NCI-H187 (cell line): ENCODE measurements around the gene ACTL7A.
"Not testable (repeated sequence)": the region's sequence is repeated elsewhere in the genome, so short reads cannot be mapped to it uniquely, and the experiment has no call there.

ENCODE experiments used
- DNase-seq, 2 experiments: peaks; one replicate each; lab custom pipeline; 2025; lab: John Stamatoyannopoulos, UW

The ACTL7A gene

DNA sequence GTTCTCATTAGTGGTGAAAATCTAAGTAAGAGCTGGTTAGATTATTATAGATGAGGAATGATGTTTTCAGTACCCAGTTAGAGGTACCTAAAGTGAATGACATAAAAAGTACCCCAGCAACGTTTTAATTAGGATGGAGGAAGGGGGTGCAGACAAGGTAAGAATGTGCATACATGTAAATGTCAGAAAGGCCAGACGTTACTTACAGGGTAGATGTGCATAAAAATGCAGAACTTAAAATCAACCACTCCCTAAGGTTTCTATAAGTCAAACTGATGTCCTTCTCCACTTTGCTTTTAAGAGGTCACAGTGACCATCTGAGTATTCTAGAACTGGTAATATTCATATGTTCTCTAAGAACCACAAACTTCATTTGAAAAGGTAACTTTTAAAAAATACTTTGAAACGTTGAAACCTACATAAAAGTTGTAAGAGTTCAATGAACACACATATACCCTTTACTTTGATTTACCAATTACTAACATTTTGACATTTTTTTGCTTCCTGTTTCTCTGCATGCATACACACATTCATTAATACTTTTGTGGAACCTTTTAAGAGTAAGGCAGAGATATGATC is 18.8 kb downstream of the ACTL7A start:
- DNase-seq: no peak

DNA sequence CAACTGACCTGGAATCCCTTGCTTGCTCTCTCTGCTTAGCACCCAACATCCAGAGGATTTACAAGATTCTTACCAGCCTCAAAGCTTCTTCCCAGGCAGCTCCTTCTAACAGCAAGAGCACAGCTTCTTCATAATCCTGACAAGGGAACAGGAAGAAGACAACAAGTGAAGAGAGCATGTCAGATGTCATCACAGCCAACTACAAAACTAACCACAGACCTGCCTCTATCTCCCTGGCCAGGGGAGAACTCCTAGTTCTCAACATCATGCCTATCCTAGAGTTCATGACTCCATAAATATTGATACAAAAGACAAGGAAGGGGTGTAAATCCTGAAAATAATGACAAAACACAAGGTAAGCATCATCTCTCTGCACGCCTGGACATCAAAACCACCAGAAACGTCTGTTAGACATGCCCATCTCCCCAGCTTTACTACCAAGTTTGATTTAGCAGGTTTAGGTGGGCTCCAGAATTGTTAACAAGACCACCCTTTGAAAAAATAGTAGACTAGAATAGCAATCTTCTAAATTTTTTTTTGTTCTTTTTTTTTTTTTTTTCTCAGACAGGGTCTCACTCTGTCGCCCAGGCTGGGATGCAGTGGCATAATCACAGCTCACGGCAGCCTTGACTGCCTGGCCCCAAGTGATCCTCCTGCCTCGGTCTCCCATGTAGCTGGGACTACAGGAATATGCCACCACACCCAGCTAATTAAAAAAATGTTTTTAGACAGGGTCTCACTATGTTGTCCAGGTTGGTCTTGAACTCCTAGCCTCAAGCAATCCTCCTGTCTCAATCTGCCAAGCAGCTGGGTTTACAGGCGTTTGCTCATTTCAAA is 20.2 kb downstream of the ACTL7A start:
- no peak for DNase-seq

DNA sequence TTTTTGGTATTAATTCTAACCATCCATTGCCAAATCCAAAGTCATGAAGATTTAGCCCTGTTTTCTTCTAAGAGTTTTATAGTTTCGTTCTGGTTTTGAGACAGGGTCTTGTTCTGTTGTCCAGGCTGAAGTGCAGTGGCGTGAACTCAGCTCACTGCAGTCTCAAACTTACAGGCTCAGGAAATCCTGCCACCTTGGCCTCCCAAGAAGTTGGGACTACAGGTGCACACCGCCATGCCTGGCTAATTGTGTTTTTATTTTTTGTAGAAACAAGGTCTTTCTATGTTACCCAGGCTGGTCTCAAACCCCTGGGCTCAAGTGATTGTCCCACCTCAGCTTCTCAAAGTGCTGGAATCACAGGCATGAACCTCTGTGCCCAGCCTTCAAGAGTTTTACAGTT is 21.0 kb downstream of the ACTL7A start:
- DNase-seq: no peak

DNA sequence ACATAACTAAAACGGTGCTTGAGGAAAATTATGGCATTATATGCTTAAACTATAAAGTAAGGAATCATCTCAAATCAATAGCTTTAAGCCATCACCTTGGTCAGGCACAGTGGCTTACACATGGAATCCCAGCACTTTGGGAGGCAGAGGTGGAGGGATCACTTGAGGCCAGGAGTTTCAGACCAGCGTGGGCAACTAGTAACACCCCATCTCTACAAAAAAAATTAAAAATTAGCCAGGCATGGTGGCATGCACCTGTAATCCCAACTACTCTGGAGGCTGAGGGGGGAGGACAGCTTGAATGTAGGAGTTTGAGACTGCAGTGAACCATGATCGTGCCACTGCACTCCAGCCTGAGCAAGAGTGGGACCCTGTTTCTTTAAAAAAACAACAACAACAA is 22.6 kb downstream of the ACTL7A start:
- no peak for DNase-seq

DNA sequence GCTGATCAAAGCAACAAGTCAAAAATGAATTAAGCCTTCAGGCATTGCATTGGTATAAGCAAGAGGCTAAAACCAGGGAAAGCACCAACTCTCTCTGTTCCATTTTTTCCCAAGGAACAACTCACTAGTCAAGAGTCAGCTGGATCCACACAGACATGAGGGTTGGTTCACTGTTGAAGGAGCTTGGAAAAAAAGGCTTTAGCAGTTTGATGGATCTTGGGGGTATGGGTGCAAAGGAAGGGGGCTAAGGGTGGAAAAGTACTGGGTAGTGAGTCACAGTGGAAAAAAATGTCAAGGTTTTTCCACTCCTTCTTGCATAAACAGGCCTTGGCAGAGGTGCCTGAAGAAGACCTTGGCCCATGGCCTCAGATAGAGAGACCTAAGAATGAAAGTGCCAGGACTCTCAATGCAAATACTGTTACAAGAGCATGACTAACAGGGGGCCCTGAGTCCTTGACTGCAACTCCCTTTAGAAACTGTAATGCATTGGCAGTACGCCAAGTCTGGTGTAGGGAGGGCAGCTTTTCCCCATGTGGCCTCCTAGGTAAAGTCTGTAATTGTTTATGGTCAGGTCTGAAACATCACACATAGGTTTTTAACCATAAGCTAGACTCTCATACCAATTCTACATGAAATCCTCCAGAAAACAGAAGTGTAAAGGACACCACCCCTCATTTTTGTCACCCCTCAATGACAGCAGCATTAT is 23.7 kb downstream of the ACTL7A start:
- peak in 1 of 2 experiments; percentile 24 for DNase-seq

DNA sequence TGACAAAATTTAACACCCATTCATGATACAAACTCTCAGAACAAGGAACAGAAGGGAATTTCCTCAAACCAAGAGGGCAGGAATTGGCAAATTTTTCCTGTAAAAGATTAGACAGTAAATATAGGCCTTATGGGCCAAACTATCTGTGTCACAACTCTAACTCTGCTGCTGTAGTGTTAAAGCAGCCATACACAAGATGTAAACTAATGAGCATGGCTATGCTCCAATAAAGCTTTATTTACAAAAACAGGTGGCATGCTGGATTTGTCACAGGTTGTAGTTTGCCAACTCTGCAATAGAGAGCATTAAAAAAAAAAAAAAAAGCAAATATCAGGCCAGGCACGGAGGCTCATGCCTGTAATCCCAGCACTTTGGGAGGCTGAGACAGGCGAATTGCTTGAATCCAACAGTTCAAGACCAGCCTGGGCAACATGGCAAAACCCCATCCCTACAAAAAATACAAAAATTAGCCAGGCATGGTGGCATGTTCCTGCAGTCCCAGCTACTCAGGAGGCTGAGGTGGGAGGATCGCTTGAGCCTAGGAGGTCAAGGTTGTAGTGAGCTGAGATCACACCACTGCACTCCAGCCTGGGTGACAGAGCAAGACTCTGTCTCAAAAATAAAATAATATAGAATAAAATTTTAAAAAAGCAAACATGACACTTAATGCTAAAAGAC is 24.7 kb downstream of the ACTL7A start:
- not testable (repeated sequence) for DNase-seq

DNA sequence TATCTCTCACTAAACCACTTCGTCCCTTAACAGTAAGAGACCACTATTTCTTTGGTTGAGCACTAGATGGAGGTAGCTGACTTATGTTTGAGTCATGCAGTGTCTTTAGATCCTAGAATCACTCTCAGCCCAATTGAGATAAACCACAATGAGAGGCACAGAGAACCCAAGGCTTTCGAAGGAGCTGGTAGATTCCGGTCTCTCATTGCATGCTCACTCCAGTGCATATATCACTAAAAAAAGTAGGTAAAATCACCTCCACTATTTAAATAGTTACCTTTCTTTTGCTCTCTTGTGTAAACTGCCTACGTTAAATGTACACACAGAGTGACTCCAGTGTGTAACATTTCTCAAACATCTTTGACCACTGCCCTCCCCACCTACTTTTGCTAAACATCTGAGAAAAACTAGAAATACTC is 27.6 kb downstream of the ACTL7A start:
- no peak for DNase-seq

DNA sequence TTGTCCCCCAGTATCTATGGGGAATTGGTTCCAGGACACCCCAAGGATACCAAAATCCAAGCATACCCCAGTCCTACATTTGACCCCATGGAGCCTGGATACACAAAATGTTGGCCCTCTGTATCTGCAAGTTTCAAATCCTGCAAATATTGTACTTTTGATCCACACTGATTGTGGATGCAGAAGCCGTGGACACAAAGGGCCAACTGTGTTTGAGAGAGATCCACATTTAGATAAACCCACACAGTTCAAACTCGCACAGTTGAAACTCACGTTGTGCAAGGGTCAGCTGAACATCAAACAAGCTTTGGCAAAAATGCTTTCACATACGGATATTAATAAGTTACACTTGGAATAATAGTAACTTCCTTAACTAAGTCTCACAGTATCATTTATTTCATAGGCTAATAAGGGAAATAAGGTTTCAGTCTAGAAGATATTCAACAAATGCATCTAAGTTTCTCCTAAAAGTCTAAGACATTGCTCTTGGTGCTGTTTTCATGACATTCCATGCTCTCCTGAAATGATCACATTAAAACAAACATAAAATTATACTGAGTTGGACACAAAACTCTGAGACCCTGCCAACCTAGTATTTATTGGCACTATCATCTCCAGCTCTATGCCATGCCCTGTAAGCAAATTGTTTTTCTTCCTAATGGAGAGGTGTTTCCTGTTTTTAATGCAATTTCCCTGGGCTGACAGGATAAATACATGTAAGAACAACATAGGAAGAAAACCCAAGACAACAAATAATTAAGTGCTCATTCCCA is 32.3 kb downstream of the ACTL7A start:
- no peak for DNase-seq

DNA sequence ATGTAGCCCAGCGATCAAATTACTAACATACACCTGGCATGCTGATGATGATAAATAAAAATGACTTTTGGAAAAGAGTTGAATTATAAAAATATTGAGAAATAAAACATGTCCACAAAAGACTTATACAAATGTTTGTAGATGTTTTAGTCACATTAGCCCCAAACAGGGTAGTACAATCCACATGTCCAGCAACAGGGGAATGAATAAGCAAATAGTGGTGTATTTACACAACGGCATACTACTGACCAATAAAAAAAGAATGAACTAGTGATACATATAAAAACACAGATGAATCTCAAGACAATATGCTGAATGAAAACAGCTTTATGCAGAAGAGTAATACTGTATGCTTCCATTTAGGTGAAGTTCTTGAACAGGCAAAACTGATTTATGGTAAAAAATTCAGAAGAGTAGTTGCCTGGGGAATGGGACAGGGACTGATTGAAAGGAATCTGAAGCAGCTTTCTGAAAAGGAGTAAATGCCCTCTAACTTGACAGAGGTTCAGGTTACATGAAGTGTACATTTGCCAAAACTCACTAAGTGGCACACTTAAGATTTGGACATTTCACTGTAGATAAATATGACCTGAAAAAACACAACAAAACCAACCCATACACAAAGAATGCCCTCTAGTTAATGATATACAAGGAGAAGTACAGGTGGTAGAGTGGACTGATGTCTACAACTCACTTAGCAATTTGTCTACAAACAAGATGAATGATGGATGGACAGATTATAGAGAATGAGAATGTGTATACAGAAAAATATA is 35.4 kb downstream of the ACTL7A start:
- no peak for DNase-seq

DNA sequence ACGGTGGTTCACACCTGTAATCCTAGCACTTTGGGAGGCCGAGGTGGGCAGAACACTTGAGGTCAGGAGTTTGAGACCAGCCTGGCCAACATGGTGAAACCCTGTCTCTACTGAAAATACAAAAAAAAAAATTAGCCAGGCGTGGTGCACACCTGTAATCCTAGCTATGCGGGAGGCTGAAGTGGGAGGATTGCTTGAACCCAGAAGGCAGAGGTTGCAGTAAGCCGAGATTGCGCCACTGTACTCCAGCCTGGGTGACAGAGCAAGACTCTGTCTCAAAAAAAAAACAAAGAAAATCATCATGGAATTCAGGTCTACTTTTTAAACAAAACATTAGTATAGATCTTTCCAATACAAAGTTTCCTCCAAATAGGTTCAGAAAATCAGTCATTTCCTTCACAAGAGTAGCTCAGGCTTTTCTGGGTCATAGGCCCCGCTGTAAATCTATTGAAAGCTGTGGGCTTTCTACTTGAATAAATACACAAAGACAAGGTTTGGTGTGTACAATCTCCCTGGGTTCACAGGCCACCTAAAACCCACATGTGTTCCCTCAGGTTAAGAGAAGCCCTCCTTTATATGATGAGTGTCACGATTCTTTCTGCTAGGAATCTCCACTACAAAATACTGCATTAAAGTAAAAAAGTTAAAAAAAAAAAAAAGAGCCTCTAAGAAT is 37.1 kb downstream of the ACTL7A start:
- DNase-seq: not testable (repeated sequence)

DNA sequence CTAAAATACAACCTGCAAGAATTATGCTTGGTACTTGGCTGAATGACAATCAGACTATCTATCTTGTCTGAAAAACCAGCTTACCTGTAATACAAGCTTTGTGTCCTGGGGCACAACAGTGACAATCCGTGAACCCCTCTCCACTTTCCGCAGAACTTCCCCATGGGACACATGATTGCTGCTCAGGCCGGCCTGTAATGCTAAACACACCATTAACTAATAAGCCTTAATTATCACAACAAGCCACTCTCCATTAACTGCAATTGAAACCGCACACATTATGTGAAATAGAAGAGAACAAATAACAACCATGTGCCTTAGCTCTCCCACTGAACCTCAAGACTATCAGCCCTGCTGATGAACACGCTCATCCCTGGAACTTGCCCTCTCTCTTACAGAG is 38.1 kb downstream of the ACTL7A start:
- DNase-seq: no peak

DNA sequence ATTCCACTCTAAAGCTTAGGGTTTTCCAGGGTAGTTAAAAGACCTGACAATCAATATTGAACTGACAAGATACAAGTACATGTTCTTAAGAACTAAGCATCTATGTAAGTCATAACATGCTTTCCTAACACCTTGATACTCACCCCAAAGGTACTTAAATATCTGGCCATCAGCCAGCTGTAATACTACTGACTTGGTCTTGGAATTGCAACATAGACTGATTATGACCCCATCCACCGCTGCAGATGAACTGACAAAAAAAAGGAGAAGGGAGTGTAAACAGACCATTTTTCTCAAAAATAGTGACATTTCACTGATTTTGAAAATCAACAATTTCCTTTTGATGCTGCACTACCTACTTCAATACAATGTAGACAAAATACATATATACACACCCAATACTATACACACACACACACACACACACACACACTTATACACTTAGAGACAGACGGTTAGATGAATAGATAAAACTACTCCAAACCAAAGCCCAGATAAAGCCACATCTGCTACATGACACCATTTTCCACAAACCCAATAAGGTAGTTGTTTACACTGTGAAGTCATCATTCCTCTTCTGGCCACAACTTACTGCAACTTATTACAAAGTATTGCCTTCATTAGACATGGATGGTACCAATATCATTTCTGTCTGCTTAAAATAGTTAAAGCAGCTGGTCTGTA is 41.5 kb downstream of the ACTL7A start:
- no peak for DNase-seq

DNA sequence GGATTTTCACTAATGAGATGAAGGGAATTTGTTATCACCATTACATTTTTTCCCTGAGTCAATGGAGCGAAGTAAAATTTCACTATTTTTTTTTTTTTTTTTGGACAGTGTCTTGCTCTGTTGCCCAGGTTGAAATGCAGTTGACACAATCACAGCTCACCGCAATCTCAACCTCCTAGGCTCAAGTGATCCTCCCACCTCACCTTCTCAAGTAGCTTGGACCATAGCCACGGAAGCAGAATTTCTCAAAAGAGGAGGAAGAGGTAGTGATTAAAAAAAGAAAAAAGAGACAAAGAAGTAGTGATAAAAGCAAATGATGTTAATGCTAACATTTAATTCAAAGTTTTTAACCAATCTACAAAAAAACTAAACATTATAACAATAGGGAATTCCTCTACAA is 42.1 kb downstream of the ACTL7A start:
- no peak for DNase-seq

DNA sequence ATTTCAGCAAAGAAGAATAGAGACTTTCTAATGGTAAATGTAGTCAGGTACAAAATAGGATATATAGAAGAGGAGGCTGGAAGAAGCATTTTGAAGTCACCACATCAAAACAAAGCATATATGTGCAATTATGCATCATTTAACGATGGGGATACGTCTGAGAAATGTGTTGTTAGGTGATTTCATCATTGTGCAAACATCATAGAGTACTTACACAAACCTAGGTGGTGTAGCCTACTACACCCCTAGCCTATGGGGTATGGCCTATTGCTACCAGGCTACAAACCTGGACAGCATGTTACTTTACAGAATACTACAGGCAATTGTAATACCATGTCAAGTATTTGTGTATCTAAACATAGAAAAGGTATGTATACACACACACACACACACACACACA is 43.4 kb downstream of the ACTL7A start:
- DNase-seq: no peak

DNA sequence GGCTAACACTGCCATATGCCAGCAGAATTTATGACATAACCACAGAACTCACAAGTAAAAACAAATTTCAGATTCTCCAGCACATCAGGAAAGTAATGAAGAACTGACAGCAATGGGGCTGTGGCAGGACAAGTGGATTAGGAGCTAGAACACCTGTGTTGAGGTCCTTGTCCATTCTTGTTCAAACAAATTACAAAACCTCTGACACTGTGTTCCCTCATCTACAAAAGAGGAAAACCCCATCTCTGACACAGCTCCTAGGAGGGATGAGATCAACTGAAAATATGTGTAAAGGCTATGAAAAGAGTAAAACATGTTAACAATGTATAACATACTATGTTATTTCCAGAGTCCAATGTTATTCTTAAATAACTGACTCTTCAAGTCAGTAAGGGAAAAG is 48.3 kb downstream of the ACTL7A start:
- no peak for DNase-seq

DNA sequence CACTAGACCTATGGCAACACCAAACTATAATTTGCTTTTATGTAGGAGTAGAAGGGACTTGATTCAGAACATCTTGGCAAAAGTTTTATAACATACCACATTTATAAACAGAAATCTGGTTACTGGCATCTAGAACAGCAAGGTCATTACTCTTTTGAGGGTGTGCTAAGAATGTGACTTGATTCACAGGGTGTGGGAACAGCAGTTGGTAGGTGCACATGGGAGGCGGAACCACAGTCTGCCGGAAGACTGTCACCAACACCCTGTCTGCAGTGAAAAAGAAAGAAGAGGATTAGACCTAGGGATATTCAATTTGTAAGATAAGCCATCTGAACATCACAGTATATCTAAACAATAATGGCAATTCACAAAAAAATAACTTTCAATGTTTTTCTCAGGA is 48.8 kb downstream of the ACTL7A start:
- no peak for DNase-seq

DNA sequence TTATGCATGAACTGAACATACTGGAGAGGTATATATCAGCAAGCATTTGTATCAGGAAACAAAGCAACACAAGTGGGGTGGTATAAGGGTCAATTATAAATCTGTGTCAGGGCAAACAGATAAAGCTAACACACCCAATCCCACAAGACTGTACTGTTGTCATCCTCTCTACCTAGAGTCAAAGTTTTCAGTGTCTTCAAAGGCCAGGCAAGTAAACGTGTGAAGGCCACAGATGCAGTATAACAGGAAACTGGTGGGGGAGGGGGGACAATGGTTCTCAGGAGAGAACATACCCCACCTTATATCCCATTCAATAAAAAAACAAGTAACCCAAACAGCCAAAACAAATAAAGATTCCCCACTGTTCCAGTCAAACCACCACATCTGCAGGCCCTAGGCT is 49.8 kb downstream of the ACTL7A start:
- no peak for DNase-seq
